ENCODE data around the gene PTH1R. TPM values are rescaled to one million over a fixed set of nuclear protein-coding genes. Genes with fewer than 3 reads are reported as not detected.

PTH1R gene
- total RNA-seq, 1 donor from 2014 or later = 11.8 TPM

- no peak for ATAC-seq (ENCODE audit: poor library complexity)
- no peak for DNase-seq
- intact Hi-C loops (cut with DNase I) = no loop called here
Observed at GRCh38 chr3:46917257-46917656, 39.7 kb downstream of the PTH1R start.

GRCh38 chr3:46918202-46918601, 40.7 kb downstream of the PTH1R start:
- DNase-seq = no peak
- intact Hi-C loops (cut with DNase I) = no loop called here
- ATAC-seq (ENCODE audit: poor library complexity) = no peak

DNA sequence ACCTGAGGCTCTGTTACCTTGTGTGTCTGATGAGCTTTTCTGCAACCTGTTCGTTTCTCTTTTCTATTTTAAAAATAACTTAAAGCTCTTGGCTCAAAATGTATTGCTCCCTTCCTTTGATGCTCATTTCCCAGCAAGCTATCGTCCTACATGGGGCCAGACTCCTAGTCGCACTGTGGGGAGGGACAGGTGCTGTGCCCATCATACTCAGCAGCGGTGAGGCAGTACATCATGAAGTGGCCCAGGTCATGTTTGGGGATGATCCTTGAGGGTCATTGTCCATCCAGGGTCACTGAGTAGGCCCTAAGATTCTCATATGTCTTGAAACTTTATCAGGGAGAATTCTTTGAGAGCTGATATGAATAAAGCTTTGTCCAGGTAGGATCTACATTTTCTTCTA, 41.1 kb downstream of the PTH1R start:
- DNase-seq (no peak), ATAC-seq (ENCODE audit: poor library complexity) (no peak)
- intact Hi-C loops (cut with DNase I) = no loop called here

DNA sequence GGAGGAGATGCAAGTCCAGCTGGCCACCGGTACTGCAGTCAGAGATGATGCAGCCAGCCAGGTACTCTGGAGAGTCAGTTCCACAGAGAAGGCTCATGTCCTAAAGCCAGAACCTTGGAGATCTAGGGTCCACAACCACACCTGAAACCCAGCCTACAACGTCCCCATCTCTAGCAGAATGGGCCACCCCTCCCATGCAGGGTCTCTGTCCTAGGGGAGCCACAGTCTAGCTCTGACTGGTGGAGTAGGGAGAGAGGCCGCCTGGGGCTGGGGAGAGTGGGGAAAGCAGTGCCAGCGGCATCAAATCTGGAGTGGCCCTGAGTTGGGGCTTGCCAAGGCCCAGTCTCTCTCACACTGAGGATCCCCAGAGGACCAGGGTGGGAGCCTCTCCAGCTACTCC, 43.5 kb downstream of the PTH1R start:
- ATAC-seq (ENCODE audit: poor library complexity) = no peak
- no peak for DNase-seq
- intact Hi-C loops (cut with DNase I) = no loop called here

GRCh38 chr3:46921871-46922271, 44.4 kb downstream of the PTH1R start:
- DNase-seq = no peak
- intact Hi-C loops (cut with DNase I) = loop anchor here (2.0 kb wide), 1 partner anchor 75 kb away; no protein-coding TSS in a partner anchor
- ATAC-seq (ENCODE audit: poor library complexity) = no peak

GRCh38 chr3:46922426-46922825, 44.9 kb downstream of the PTH1R start:
- no peak for DNase-seq
- ATAC-seq (ENCODE audit: poor library complexity) = no peak
- intact Hi-C loops (cut with DNase I) = loop anchor here (2.0 kb wide), 1 partner anchor 74 kb away; no protein-coding TSS in a partner anchor

- no peak for DNase-seq
- intact Hi-C loops (cut with DNase I) = loop anchor here (2.0 kb wide), 1 partner anchor 74 kb away; no protein-coding TSS in a partner anchor
- ATAC-seq (ENCODE audit: poor library complexity) = no peak
Observed at GRCh38 chr3:46922871-46923558, 45.5 kb downstream of the PTH1R start.

DNA sequence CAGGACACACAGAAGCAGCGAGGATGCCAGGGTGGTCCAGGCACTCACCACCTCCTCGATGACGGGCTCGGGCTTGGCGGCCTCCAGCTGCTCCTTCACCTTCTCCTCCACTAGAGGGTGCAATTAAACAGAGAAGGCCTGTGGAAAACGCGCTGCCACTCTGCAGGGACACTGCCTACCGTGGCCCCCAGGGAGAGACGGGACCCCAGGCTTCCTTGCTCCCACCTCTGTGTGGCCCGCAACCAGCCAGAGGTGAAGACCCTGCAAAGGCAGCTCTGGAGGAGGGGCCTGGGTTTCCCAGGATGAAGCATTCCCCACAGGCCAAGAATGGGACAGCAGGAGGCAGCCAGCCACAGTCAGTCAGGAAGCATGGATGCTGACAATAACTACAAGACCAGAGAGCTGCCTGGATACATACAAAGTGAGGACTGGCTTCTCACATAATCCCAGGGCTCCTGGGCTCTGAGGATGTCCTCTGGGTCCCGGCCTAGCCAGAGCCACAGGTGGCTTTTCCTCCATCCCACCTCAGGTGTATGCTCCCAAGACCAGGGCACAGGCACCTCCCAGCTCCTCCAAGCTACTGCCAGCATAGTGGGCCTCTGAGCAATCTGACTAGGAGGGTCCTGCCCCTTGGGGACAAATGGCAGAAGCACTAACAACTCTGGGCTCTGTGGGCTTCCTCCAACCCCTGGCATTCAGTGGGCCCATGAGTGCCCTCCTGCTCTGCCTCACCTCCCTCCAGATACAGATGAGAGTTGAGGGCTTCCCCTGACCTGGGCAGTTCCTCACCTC, 46.2 kb downstream of the PTH1R start:
- ATAC-seq (ENCODE audit: poor library complexity) (peak; percentile 38), DNase-seq (peak; percentile 61)
- intact Hi-C loops (cut with DNase I) = loop anchor here (2.0 kb wide), 1 partner anchor 73 kb away; no protein-coding TSS in a partner anchor

GRCh38 chr3:46924921-46925584, 47.5 kb downstream of the PTH1R start:
- no peak for DNase-seq
- no peak for ATAC-seq (ENCODE audit: poor library complexity)
- intact Hi-C loops (cut with DNase I) = no loop called here

DNA sequence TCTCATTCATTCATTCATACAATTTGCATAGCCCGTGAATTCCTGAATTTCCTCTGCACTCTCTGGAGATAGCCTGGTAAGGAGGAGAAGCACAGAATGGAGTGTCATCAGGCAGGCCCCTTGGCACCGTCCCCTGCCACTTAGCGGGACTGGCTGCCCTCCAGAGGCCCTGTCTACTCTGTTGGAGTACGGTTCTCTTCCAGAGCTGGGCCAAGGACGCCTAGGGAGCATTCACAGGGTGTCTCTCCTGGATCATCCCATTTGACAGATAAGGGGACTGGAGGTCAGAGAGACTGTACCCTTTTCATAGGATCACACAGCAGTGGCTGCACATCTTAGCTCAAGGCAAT, 48.0 kb downstream of the PTH1R start:
- DNase-seq (peak; percentile 89), ATAC-seq (ENCODE audit: poor library complexity) (peak; percentile 77)
- intact Hi-C loops (cut with DNase I) = no loop called here

- peak; percentile 9 for ATAC-seq (ENCODE audit: poor library complexity)
- intact Hi-C loops (cut with DNase I) = no loop called here
Observed at GRCh38 chr3:46926039-46926438, 48.5 kb downstream of the PTH1R start.

GRCh38 chr3:46926447-46926846, 48.9 kb downstream of the PTH1R start:
- ATAC-seq (ENCODE audit: poor library complexity) = no peak
- intact Hi-C loops (cut with DNase I) = no loop called here
- DNase-seq = no peak

More at GRCh38 chr3:46926039-46926438, 48.5 kb downstream of the PTH1R start:
- no peak for DNase-seq

- no peak for DNase-seq
- intact Hi-C loops (cut with DNase I) = no loop called here
Observed at GRCh38 chr3:46926871-46927717, 49.6 kb downstream of the PTH1R start.

GRCh38 chr3:46927718-46928073, 50.2 kb downstream of the PTH1R start:
- intact Hi-C loops (cut with DNase I) = no loop called here
- ATAC-seq (ENCODE audit: poor library complexity) (no peak), DNase-seq (no peak)

More at GRCh38 chr3:46926871-46927717, 49.6 kb downstream of the PTH1R start:
- no peak for ATAC-seq (ENCODE audit: poor library complexity)

- ATAC-seq (ENCODE audit: poor library complexity) (no peak), DNase-seq (no peak)
- intact Hi-C loops (cut with DNase I) = no loop called here
Observed at GRCh38 chr3:46928282-46928681, 50.8 kb downstream of the PTH1R start.

- ATAC-seq (ENCODE audit: poor library complexity) = peak; percentile 73
- DNase-seq = peak; percentile 81
- intact Hi-C loops (cut with DNase I) = no loop called here
Observed at GRCh38 chr3:46929324-46929723, 51.8 kb downstream of the PTH1R start.

DNA sequence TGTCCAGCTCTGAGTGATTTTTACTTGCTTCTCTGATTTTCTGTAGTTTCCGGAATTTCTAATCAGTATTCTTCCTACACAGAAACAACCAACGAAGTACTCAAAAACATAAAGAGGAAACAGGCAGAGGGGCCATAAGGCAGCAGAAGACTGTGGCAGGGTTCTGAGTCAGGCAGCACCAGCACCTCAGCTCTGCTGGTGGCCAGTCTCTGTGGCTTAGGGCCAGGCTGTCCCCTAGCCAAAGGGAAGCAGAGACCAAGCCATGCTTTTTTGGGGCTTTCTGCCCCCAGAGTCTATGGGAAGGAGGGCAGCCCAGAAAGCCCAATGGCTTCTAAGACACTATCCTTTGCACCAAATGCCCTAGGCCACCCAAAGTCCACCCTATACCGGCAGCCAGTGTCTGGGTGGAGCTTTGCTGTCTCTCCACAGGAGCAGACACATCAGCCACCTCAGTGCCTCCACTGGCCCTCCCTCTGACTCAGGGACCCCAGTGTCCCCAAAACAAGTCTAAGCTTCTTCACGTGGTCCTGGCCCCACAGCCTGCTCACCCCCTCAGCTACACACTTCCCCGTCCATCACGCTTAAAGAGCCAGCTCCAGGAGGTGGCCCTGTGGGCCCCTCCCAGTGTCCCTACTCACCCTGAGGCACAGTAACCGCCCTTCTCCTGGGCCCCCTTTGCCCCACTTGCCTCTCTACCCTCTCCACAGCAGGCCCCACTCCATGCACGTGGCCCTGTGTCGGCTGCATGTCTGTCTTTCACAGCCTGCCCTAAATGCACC, 52.8 kb downstream of the PTH1R start:
- DNase-seq (peak; percentile 42), ATAC-seq (ENCODE audit: poor library complexity) (no peak)
- intact Hi-C loops (cut with DNase I) = loop anchor here (5.0 kb wide), 1 partner anchor 47 kb away; the partner anchor contains the start of genes CCDC12 and NBEAL2

- intact Hi-C loops (cut with DNase I) = loop anchor here (5.0 kb wide), 1 partner anchor 46 kb away; the partner anchor contains the start of genes CCDC12 and NBEAL2
- ATAC-seq (ENCODE audit: poor library complexity) (no peak), DNase-seq (no peak)
Observed at GRCh38 chr3:46930945-46931403, 53.5 kb downstream of the PTH1R start.
